ENCODE measurements around the gene RBCK1.
A peak's percentile ranks its signal among the peaks of the same experiment; 100 is the strongest.
"Not testable (repeated sequence)": the region's sequence is repeated elsewhere in the genome, so short reads cannot be mapped to it uniquely, and the experiment has no call there.

RBCK1 gene

DNA sequence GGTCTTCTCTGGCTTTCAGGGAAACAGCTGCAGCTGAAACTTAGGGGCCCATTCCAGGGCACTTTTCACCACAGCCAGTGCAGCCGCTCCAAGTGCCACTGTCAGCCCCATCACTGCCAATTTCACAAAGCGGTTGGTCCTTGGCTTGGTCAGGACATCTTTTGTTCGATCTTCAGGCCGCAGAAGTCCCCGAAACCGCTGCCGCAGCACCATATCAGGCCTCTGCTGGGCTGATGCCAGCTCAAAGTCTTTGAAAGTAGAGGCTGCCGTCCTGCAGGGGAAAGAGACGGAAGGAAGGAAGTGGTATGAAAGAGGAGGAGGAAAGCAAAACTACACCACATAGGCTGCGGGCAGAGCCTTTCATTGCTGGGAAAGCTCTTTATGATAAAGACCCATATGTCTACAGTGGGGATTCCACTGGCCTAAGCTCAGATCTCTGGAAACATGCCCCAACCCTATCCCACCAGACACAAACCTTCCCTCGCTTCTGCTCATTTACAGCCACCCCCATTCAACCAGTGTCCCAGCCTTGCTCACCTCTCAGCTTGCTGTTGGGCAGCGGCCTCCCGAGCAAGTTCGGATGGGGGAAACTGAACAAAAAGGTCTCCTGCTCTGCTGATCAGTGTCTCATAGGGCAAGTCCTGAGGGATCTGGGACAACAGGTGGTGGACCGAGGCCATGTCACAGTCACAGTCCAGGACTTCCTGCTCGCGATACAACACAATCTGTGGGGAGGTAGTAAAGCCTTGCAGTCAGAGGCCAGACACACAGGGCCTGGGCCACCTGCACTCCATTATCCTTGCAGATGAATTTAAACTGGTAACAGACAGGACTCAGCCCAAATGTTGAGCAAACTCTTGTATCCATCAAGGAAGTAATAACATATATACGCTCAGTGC lies 30.7 kb downstream of the RBCK1 start:
- no peak for DNase-seq

DNA sequence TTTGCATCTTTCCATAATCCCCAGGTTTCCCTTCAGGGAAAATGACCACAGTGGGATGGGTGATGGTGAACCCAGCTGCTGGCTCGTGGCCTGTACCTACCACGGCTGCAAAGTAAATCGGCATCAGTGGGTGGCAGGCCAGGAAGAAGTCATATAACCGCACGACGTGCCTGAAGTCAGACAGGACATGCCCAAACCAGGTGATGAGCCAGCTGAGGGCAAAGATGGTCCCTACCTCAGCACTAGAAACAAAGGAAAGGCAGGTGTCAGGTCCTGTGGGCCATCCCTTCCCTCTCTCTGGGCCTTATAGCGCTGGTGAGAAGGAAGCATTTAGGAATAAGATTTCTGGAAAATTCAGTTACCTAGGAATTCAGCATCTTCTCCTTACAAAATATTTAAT lies 32.0 kb downstream of the RBCK1 start:
- no peak for DNase-seq

- no peak for DNase-seq
Measured at GRCh38 chr20:440636-441035, 32.5 kb downstream of the RBCK1 start.

GRCh38 chr20:443223-443775 lies 35.2 kb downstream of the RBCK1 start:
- DNase-seq = no peak

DNA sequence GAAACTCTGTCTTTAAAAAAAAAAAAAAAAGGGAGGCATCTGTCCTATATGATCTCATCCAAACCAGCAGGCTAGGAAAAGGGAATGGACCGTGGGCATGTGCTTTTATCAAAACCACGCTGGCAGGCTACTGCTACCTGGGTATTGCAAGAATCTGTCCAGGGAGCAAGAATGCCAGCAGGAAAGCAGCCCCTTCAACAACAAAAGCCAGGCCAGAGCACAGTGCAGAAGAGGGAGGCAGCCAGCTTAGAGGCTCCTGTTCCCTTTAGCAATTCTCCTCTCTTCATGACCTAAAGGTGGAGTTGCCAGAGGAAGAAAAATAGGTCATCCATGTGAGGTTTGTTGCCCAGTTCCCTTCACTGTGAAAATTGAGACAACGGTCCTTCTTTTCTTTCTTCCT lies 36.0 kb downstream of the RBCK1 start:
- no peak for DNase-seq

DNA sequence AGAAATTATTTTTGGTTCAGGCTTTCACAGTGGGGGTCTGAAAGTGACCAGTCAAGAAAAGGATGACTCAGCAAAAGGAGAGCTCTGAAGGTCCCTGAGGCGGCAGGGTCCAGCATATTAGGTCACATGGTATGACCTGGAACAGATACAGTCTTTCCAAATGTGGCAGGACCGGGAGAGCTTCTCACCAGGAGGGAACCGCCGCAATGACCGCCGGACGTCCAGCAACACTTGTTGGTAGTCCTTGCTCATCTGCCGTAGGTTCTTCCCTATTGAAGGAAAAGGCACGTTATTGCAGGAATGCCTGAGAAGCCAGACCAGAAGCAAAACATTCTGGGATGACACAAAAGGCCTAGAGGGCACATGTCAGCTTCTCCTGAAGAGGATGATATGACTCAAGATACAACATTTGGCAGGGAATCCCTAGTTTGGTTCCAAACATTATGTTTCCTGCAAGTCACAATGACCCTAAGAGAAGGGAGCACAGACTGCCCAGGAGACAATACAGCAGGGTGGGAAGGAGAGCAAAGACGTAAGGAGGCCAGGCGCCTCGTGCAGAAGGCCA lies 36.8 kb downstream of the RBCK1 start:
- DNase-seq = no peak

DNA sequence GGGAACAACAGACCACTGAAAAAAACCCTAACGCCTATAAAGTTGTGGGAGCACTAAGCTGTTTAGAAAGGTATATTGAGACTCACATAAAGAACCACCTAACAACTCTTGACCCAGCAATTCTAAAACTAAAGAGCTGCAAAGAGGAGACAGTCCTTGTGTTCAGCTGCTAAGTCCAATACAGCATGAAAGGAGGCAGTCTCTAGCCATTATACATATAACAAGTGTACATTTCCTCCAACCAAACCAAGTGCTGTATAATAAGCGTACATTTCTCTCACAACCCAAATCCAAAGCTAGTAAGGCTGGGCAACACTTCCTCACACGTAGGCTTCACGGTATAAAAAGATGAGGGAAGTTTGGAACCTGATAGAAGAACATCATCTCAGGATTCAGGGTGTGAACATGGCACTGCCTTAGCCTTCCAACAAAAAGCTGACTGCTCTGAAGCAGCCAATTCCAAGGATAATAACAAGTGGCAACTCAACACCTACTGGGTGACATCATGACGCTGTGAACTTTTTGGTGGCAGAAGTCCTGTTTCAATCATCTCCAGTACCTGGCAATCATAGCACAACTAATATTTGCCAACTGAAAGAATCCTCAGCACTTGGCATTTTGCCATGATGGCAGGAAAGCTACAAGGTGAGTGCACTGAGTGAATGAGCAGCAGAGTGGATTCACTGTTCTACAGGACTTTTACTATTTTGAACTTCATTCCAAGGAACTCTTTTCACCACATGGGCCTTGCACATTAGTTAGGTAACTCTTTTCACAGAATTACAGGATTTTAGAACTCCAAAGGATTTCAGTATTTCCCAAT lies 37.6 kb downstream of the RBCK1 start:
- no peak for DNase-seq

DNA sequence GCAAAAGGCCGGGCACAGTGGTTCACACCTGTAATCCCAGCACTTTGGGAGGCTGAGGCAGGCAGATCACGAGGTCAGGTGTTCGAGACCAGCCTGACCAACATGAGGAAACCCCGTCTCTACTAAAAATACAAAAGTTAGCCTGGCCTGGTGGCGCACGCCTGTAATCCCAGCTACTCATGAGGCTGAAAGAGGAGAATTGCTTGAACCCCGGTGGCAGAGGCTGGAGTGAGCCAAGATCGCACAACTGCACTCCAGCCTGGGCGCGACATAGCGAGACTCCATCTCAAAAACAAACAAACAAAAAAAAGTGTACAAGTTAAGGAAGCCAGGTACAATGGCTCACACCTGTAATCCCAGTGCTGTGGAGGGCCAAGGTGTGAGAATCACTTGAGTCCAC lies 43.9 kb downstream of the RBCK1 start:
- not testable (repeated sequence) for DNase-seq

GRCh38 chr20:454951-455350 lies 46.9 kb downstream of the RBCK1 start:
- no peak for DNase-seq

DNA sequence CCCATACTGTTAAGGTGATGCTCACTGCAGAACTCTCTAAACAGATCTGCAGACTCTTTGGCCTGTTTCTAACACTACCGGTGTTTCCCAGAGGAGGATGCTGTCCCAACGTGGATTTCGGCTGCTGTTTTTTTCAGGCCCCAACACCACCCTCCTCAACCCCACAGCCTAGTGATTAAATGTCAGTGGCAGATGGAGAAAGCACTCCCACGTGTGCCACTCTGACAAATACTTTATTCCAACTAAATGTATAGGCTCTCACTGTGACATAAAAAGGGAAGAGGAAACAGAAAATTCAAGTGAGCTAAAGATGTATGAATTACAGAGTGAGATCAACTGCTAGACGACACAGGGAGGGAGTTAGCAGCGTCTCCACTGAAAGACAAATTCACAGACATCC lies 50.7 kb downstream of the RBCK1 start:
- DNase-seq = peak; percentile 39

DNA sequence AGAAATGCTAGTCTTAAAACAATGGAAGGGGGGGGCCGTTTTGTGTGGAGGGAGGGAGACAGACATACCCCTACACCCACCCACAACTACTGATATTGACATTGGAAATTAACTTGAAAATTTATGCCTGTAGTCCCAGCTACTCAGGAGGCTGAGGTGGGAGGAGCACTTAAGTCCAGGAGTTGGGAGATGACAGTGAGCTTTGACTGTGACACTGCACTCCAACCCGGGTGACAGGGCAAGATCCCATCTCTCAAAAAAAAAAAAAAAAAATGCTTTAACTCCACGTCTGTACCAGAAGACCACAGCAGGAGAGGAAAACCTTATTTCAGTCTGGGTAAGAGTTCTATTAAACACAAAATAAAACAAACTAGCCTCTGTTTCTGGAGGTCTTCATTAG lies 52.1 kb downstream of the RBCK1 start:
- DNase-seq = no peak

DNA sequence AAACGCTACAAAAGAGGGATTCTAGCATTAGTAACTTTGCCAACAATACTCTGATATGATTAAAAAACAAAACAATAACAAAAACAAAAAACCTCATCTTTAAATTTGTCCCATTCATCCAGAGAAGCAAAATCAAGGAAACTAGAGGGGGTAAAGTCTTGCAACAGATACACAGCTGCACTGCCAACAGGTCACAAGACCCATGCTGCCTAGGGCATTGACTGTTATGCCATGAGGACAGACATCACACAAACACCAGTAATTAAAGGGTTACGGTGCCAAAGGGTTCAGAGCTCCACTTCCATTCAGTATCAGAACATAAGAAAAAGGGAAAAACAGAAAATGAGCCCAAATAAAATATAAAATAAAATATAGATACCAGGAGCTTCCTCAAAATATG lies 52.6 kb downstream of the RBCK1 start:
- DNase-seq = no peak

DNA sequence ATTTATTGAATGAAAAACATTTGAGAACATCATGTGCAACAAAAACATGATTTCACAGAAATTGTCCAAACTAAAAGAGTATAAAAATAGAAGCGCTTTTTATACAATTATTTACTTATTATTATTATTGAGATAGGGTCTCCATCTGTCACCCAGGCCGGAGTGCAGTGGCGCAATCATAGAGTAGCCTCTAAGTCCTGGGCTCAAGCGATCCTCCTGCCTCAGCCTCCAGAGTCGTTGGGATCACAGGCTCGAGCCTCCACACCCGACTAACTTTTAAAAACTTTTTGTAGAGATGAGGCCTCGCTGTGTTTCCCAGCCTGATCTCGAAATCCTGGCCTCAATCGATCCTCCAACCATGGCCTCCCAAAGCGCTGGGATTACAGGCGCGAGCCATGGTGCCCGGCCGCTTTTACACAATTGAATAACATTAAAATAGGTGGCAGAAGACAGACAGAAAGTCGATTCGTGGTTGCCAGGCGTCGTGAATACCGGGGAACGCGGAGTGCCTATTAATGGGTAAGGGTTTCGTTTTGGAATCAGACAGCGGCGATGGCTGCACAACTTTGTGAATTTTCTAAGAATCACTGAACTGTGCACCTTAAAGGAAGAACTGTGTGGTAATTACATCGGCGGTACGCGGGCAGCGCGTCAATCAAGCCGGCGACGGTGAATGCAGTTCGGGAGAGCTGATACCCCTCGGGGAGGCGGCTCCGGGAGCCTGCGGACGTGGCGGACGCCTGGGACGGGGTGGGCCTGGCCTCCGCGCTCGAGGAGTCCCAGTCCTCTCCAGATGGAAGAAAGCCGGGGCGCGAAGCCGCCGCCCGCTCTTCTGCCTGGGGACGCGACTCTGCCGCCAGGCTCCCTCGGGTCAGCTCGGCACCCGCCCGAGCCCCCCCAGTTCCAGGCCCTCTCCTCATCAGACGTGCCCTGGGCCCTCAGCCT lies 53.4 kb downstream of the RBCK1 start:
- peak; percentile 69 for DNase-seq

GRCh38 chr20:462199-462991 lies 54.3 kb downstream of the RBCK1 start, which contains the start of gene TBC1D20:
Gene TBC1D20 (minus strand): TSS chr20:462533. CDS start chr20:462405, 128 bp downstream.
- peak; percentile 95 for DNase-seq

DNA sequence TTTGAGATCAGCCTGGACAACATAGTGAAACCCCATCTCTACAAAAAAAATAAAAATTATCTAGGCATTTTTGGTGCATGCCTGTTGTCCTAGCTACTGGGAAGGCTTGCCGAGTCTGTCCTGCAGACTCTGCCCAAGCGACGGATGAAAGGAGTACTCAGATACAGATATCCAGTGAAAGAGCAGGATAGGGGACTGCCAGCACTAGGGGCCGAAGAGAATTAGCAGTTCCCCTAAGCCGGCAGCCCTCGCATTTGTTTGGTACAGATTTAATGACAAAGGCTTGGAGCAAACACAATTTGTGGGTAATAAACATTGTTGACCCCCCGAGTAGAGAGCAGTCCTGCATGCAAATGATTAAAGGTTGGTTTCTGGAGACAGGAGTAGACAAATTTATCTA lies 59.7 kb downstream of the RBCK1 start:
- no peak for DNase-seq

DNA sequence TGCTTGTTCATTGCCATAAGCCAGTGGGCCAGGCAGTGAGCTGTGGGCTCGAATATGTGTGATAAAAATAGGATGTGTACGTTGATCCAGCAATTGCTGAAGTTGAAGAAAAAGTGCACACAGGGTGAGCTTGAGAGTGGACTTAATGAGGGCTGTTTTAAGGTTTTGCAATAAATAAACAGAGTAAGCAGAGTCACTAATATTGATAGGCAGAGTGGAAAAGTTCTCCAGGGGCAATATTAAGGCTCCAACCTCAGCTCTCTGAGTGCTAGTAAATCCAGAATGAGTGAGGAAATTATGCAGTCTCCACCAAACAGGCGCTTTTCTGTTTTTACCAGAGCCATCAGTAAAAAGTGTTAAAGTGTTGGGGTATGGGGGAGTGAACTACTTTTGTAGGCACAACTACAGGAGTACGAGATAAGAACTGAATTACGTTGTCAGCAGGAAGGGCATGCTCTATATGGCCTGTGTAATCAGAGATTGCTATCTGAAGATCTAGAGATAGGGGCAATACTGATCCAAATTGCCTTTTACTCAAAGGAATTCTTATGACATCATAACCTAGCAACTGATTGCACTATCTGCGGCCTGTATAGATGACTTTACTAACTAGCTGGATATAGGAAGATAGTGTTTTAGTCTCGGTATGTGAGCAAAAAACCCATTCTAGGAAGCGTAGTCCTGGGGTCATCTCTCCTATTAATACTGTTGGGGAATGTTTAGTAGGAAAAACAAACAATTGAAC lies 61.8 kb downstream of the RBCK1 start:
- no peak for DNase-seq

GRCh38 chr20:472137-472846 lies 64.2 kb downstream of the RBCK1 start:
- no peak for DNase-seq

GRCh38 chr20:472889-473292 lies 64.8 kb downstream of the RBCK1 start:
- no peak for DNase-seq

- DNase-seq = no peak
Measured at GRCh38 chr20:474581-474980, 66.5 kb downstream of the RBCK1 start.
